ENCODE data around the gene OBSL1. TPM values are rescaled to one million over a fixed set of nuclear protein-coding genes. Genes with fewer than 3 reads are reported as not detected.

The OBSL1 gene
- total RNA-seq, 4 donors from 2014 or later: 85.0 to 135 (median 98.3) TPM

GRCh38 chr2:219539926-219540678 is 31.2 kb downstream of the OBSL1 start:
- TF ChIP-seq POLR2A (IDR thresholded peaks at IDR 0.05) (no peak), EP300 (IDR thresholded peaks at IDR 0.05) (no peak), CTCF (IDR thresholded peaks at IDR 0.05) (no peak)
- Histone ChIP-seq H3K9me3 (no peaks in the 10 kb centered on the region), H3K36me3 (peaks cover 0 to 26% (median 0%) of the 10 kb centered on the region in 3 donors), H3K4me3 (no peak overlapping the region), H3K27me3 (no peaks in the 10 kb centered on the region), H3K27ac (peak overlapping the region; percentile 38 to 97 (median 80)), H3K4me1 (peaks cover 0 to 73% (median 41%) of the 10 kb centered on the region in 4 donors)
- 79 to 87% methylated on average over 36 to 46 of the region's 46 CpGs for WGBS, 2 donors
- DNase-seq (ENCODE audit: low spot score in 2 of 2): no peak

DNA sequence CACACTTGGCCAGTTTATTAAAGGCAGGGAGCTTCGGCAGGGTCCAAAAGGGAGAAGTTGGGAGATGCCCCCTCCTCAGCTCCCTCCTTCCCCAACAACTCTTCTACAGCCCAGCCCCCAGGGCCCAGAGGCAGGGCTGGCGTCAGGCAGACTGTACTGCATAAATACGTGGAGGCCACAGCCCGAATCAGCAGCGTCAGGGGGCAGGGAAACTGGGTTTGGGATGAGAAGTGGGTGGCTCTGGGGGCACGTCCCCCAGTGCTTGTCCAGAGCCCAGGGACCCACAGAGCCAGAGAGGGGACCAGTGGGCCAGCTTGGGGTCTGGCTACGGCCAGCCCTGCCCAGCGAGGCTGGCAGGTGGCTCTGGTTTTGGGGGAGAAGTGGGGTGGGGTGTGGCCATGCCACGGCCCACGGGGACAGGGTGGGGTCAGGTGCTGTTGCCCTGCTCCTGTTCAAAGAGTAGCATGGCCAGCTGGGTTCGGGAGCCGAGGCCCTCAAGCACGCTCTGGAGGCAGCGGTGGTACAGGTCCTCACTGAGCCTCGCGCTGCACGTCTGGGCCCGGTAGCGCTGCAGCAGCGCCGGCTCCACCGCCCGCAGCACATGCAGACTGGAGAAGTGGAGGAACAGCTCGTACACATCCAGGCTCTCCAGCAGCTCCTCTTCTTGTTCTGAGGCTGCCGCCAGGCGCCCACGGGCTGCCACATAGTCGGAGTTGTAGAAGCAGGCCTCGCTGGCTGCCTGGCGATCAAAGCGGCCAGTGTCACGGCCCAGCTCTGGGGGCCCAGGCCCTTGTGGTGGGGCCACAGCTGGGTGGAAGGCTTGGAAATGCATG is 32.2 kb downstream of the OBSL1 start:
- TF ChIP-seq CTCF (IDR thresholded peaks at IDR 0.05) (no peak), POLR2A (IDR thresholded peaks at IDR 0.05) (no peak), EP300 (IDR thresholded peaks at IDR 0.05) (no peak)
- Histone ChIP-seq H3K9me3 (no peaks in the 10 kb centered on the region), H3K27me3 (no peaks in the 10 kb centered on the region), H3K36me3 (peaks cover 0 to 26% (median 0%) of the 10 kb centered on the region in 3 donors), H3K4me3 (no peak overlapping the region), H3K27ac (peak overlapping the region; percentile 38 to 97 (median 80)), H3K4me1 (peaks cover 0 to 64% (median 36%) of the 10 kb centered on the region in 4 donors)
- no peak for DNase-seq (ENCODE audit: low spot score in 2 of 2)
- WGBS, 2 donors: 37 to 73% methylated on average over 7 to 30 of the region's 32 CpGs

- H3K27ac ChIP-seq: peak overlapping the region; percentile 38 to 97 (median 80)
- H3K27me3 ChIP-seq: no peaks in the 10 kb centered on the region
- WGBS, 2 donors: 47 to 51% methylated on average over 6 of the region's 6 CpGs
Measured at GRCh38 chr2:219538504-219538951, 32.8 kb downstream of the OBSL1 start.

GRCh38 chr2:219537657-219538488 is 33.5 kb downstream of the OBSL1 start:
- no peak for TF ChIP-seq EP300 (IDR thresholded peaks at IDR 0.05)
- H3K36me3 ChIP-seq: peaks cover 0 to 26% (median 0%) of the 10 kb centered on the region in 3 donors

More at GRCh38 chr2:219538504-219538951, 32.8 kb downstream of the OBSL1 start:
- H3K4me3 ChIP-seq: no peak overlapping the region
- H3K4me1 ChIP-seq: peaks cover 0 to 61% (median 34%) of the 10 kb centered on the region in 4 donors
- no peak for DNase-seq (ENCODE audit: low spot score in 2 of 2)
- TF ChIP-seq EP300 (IDR thresholded peaks at IDR 0.05) (peak in 1 of 2 donors; percentile 72), POLR2A (IDR thresholded peaks at IDR 0.05) (no peak)
- H3K9me3 ChIP-seq: no peaks in the 10 kb centered on the region
- peaks cover 0 to 26% (median 0%) of the 10 kb centered on the region in 3 donors for H3K36me3 ChIP-seq

GRCh38 chr2:219536967-219537366 is 34.4 kb downstream of the OBSL1 start:
- no peaks in the 10 kb centered on the region for H3K27me3 ChIP-seq
- H3K36me3 ChIP-seq: peaks cover 0 to 26% (median 0%) of the 10 kb centered on the region in 3 donors
- 27 to 41% methylated on average over 7 to 9 of the region's 9 CpGs for WGBS, 2 donors
- peak overlapping the region; percentile 24 to 97 (median 58) for H3K27ac ChIP-seq
- H3K4me3 ChIP-seq: no peak overlapping the region
- TF ChIP-seq EP300 (IDR thresholded peaks at IDR 0.05): no peak
- TF ChIP-seq POLR2A (IDR thresholded peaks at IDR 0.05): no peak
- no peak for TF ChIP-seq CTCF (IDR thresholded peaks at IDR 0.05)
- no peaks in the 10 kb centered on the region for H3K9me3 ChIP-seq
- DNase-seq (ENCODE audit: low spot score in 2 of 2): no peak
- H3K4me1 ChIP-seq: peaks cover 0 to 50% (median 29%) of the 10 kb centered on the region in 4 donors

More at GRCh38 chr2:219537657-219538488, 33.5 kb downstream of the OBSL1 start:
- 27 to 40% methylated on average over 15 of the region's 15 CpGs for WGBS, 2 donors
- no peaks in the 10 kb centered on the region for H3K9me3 ChIP-seq
- peaks cover 0 to 59% (median 34%) of the 10 kb centered on the region in 4 donors for H3K4me1 ChIP-seq
- no peak for DNase-seq (ENCODE audit: low spot score in 2 of 2)
- peak overlapping the region; percentile 38 to 97 (median 80) for H3K27ac ChIP-seq
- H3K4me3 ChIP-seq: no peak overlapping the region
- no peaks in the 10 kb centered on the region for H3K27me3 ChIP-seq

All from tibial nerve (tissue), 4 donors.